Measurements from ENCODE around the gene MARCHF3.

DNA sequence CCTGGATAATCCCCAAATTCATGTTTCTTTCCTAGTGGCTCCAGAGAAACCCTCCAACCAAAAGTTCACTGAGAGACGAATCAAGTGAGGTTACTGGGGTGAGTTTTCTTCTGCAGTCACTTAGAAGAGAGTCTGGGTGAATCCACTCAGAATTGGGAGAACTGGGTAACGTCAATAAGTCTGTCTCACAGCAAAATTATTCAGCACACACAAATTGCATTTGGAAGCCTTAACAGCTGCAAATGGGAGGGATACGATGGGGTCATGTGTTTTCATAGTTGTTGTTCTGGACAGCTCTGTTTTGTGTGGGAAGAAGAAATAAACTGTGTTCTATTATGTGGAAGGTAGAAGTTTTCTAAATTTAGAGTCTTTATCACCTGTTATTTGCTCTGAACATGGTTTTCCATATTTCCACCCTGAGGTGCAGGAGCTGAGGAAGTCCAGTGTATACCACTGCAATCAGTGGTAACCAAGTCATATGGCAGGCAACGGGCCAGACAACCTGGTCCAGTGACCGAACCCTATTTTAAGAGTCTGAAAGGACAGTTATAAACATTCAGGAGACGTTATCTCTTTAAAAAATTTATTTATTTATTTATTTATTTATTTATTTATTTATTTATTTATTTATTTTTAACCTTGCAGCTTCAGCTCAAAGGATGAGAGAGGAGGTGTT lies 21.9 kb downstream of the MARCHF3 start:
- TF ChIP-seq, protein P1, sequence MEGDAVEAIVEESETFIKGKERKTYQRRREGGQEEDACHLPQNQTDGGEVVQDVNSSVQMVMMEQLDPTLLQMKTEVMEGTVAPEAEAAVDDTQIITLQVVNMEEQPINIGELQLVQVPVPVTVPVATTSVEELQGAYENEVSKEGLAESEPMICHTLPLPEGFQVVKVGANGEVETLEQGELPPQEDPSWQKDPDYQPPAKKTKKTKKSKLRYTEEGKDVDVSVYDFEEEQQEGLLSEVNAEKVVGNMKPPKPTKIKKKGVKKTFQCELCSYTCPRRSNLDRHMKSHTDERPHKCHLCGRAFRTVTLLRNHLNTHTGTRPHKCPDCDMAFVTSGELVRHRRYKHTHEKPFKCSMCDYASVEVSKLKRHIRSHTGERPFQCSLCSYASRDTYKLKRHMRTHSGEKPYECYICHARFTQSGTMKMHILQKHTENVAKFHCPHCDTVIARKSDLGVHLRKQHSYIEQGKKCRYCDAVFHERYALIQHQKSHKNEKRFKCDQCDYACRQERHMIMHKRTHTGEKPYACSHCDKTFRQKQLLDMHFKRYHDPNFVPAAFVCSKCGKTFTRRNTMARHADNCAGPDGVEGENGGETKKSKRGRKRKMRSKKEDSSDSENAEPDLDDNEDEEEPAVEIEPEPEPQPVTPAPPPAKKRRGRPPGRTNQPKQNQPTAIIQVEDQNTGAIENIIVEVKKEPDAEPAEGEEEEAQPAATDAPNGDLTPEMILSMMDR (IDR thresholded peaks at IDR 0.05; ENCODE audit: extremely low read depth in 1 of 2, insufficient read depth in 1 of 2, low read depth in 1 of 2, low read length in 2 of 2) = no peak
- TF ChIP-seq POLR2AphosphoS5 (IDR thresholded peaks at IDR 0.05; ENCODE audit: insufficient read depth, low read depth, low read length) (no peak), EZH2 (IDR thresholded peaks at IDR 0.05; ENCODE audit: borderline replicate concordance, low read depth, low read length, severe bottlenecking) (no peak)
- TF ChIP-seq, protein P2, sequence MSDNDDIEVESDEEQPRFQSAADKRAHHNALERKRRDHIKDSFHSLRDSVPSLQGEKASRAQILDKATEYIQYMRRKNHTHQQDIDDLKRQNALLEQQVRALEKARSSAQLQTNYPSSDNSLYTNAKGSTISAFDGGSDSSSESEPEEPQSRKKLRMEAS (IDR thresholded peaks at IDR 0.05; ENCODE audit: insufficient read depth, insufficient read length) = no peak

Data from endothelial cell of umbilical vein (primary cell).